ENCODE measurements around the gene ELF2. TPM values are rescaled to one million over a fixed set of nuclear protein-coding genes. Genes with fewer than 3 reads are reported as not detected.

ELF2 gene
- total RNA-seq, 1 experiment from 2014 or later = 44.6 TPM

DNA sequence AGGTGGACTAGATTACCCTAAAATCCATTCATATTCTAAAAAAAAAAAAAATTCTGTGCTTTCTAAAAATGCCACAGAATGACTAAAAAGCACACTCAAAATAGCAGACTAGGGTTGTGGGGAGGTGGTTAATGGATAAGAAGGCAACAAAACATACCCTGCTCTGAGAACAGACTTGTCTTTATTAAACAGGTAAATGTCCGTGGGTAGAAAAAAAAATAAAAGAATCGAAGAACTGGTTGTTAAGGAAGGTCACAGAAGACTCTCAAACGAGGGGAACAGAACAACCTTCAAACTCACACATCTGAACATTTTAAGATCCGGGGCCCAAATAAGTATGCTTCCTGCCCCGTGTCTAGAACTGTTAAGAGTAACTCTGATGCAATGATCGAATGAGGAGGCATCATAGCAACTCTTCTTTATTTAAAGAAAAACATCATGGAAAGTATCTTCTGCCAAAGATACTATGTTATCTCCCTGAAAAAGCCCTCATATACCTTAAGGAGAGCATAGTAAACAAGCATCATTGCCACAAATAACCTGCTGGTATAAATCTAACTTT lies 68.4 kb downstream of the ELF2 start:
- H3K36me3 Mint-ChIP-seq = peaks cover 4% of the 10 kb centered on the region
- H3K4me1 Mint-ChIP-seq = peaks cover 19% of the 10 kb centered on the region
- H3K4me3 Mint-ChIP-seq = no peak overlapping the region
- peak overlapping the region; percentile 20 for H3K27ac Mint-ChIP-seq
- H3K9me3 Mint-ChIP-seq = no peaks in the 10 kb centered on the region
- no peak for DNase-seq (ENCODE audit: low spot score)
- CTCF ChIA-PET = interaction anchor here (1.4 kb wide), 1 partner anchor 187 kb away, joined by 3 read pairs; no protein-coding TSS in a partner anchor
- H3K27me3 Mint-ChIP-seq (ENCODE audit: low read depth) = no peaks in the 10 kb centered on the region
- TF ChIP-seq, protein P1, sequence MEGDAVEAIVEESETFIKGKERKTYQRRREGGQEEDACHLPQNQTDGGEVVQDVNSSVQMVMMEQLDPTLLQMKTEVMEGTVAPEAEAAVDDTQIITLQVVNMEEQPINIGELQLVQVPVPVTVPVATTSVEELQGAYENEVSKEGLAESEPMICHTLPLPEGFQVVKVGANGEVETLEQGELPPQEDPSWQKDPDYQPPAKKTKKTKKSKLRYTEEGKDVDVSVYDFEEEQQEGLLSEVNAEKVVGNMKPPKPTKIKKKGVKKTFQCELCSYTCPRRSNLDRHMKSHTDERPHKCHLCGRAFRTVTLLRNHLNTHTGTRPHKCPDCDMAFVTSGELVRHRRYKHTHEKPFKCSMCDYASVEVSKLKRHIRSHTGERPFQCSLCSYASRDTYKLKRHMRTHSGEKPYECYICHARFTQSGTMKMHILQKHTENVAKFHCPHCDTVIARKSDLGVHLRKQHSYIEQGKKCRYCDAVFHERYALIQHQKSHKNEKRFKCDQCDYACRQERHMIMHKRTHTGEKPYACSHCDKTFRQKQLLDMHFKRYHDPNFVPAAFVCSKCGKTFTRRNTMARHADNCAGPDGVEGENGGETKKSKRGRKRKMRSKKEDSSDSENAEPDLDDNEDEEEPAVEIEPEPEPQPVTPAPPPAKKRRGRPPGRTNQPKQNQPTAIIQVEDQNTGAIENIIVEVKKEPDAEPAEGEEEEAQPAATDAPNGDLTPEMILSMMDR (IDR thresholded peaks at IDR 0.05) = no peak
- TF ChIP-seq FOXP1 (CRISPR knock-in tag; IDR thresholded peaks at IDR 0.05; ENCODE audit: borderline replicate concordance) = no peak
- no peak for TF ChIP-seq ELF4 (CRISPR knock-in tag; IDR thresholded peaks at IDR 0.05; ENCODE audit: low read depth)
- no peak for TF ChIP-seq GABPB1 (CRISPR knock-in tag; IDR thresholded peaks at IDR 0.05)
- TF ChIP-seq, protein P2, sequence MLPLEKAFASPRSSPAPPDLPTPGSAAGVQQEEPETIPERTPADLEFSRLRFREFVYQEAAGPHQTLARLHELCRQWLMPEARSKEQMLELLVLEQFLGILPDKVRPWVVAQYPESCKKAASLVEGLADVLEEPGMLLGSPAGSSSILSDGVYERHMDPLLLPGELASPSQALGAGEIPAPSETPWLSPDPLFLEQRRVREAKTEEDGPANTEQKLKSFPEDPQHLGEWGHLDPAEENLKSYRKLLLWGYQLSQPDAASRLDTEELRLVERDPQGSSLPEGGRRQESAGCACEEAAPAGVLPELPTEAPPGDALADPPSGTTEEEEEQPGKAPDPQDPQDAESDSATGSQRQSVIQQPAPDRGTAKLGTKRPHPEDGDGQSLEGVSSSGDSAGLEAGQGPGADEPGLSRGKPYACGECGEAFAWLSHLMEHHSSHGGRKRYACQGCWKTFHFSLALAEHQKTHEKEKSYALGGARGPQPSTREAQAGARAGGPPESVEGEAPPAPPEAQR (CRISPR knock-in tag; IDR thresholded peaks at IDR 0.05) = no peak
- TF ChIP-seq, protein P3, sequence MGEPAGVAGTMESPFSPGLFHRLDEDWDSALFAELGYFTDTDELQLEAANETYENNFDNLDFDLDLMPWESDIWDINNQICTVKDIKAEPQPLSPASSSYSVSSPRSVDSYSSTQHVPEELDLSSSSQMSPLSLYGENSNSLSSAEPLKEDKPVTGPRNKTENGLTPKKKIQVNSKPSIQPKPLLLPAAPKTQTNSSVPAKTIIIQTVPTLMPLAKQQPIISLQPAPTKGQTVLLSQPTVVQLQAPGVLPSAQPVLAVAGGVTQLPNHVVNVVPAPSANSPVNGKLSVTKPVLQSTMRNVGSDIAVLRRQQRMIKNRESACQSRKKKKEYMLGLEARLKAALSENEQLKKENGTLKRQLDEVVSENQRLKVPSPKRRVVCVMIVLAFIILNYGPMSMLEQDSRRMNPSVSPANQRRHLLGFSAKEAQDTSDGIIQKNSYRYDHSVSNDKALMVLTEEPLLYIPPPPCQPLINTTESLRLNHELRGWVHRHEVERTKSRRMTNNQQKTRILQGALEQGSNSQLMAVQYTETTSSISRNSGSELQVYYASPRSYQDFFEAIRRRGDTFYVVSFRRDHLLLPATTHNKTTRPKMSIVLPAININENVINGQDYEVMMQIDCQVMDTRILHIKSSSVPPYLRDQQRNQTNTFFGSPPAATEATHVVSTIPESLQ (CRISPR knock-in tag; IDR thresholded peaks at IDR 0.05) = no peak
- TF ChIP-seq JAZF1 (CRISPR knock-in tag; IDR thresholded peaks at IDR 0.05) = no peak
- TF ChIP-seq, protein P4, sequence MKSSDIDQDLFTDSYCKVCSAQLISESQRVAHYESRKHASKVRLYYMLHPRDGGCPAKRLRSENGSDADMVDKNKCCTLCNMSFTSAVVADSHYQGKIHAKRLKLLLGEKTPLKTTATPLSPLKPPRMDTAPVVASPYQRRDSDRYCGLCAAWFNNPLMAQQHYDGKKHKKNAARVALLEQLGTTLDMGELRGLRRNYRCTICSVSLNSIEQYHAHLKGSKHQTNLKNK (CRISPR knock-in tag; IDR thresholded peaks at IDR 0.05) = no peak
- TF ChIP-seq, protein P5, sequence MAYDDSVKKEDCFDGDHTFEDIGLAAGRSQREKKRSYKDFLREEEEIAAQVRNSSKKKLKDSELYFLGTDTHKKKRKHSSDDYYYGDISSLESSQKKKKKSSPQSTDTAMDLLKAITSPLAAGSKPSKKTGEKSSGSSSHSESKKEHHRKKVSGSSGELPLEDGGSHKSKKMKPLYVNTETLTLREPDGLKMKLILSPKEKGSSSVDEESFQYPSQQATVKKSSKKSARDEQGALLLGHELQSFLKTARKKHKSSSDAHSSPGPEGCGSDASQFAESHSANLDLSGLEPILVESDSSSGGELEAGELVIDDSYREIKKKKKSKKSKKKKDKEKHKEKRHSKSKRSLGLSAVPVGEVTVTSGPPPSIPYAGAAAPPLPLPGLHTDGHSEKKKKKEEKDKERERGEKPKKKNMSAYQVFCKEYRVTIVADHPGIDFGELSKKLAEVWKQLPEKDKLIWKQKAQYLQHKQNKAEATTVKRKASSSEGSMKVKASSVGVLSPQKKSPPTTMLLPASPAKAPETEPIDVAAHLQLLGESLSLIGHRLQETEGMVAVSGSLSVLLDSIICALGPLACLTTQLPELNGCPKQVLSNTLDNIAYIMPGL (CRISPR knock-in tag; IDR thresholded peaks at IDR 0.05) = no peak
- TF ChIP-seq, protein P6, sequence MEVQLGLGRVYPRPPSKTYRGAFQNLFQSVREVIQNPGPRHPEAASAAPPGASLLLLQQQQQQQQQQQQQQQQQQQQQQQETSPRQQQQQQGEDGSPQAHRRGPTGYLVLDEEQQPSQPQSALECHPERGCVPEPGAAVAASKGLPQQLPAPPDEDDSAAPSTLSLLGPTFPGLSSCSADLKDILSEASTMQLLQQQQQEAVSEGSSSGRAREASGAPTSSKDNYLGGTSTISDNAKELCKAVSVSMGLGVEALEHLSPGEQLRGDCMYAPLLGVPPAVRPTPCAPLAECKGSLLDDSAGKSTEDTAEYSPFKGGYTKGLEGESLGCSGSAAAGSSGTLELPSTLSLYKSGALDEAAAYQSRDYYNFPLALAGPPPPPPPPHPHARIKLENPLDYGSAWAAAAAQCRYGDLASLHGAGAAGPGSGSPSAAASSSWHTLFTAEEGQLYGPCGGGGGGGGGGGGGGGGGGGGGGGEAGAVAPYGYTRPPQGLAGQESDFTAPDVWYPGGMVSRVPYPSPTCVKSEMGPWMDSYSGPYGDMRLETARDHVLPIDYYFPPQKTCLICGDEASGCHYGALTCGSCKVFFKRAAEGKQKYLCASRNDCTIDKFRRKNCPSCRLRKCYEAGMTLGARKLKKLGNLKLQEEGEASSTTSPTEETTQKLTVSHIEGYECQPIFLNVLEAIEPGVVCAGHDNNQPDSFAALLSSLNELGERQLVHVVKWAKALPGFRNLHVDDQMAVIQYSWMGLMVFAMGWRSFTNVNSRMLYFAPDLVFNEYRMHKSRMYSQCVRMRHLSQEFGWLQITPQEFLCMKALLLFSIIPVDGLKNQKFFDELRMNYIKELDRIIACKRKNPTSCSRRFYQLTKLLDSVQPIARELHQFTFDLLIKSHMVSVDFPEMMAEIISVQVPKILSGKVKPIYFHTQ (CRISPR knock-in tag; IDR thresholded peaks at IDR 0.05) = no peak
- no peak for TF ChIP-seq CREM (CRISPR knock-in tag; IDR thresholded peaks at IDR 0.05)
- no peak for TF ChIP-seq RELA (CRISPR knock-in tag; IDR thresholded peaks at IDR 0.05; ENCODE audit: borderline replicate concordance)
- no peak for TF ChIP-seq ZNF317 (CRISPR knock-in tag; IDR thresholded peaks at IDR 0.05; ENCODE audit: borderline replicate concordance, low read depth)
- no peak for TF ChIP-seq ZNF416 (CRISPR knock-in tag; IDR thresholded peaks at IDR 0.05)
- TF ChIP-seq OVOL2 (CRISPR knock-in tag; IDR thresholded peaks at IDR 0.05; ENCODE audit: borderline replicate concordance) = no peak
- TF ChIP-seq, protein P7, sequence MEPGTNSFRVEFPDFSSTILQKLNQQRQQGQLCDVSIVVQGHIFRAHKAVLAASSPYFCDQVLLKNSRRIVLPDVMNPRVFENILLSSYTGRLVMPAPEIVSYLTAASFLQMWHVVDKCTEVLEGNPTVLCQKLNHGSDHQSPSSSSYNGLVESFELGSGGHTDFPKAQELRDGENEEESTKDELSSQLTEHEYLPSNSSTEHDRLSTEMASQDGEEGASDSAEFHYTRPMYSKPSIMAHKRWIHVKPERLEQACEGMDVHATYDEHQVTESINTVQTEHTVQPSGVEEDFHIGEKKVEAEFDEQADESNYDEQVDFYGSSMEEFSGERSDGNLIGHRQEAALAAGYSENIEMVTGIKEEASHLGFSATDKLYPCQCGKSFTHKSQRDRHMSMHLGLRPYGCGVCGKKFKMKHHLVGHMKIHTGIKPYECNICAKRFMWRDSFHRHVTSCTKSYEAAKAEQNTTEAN (CRISPR knock-in tag; IDR thresholded peaks at IDR 0.05) = no peak
- TF ChIP-seq GRHL2 (CRISPR knock-in tag; IDR thresholded peaks at IDR 0.05; ENCODE audit: insufficient replicate concordance, severe bottlenecking) = no peak
- no peak for ATAC-seq
- POLR2A ChIA-PET = no interaction called here

Data from WTC11 (cell line).